A549 (cell line): ENCODE results near the gene HHIP.

Experiments
- HDAC2 ChIP-seq: fragments of 200-600 bp; sonication (generic); IDR thresholded peaks from 2 replicates; pipeline ENCODE4 v1.6.1; 2016
- HOXA7 ChIP-seq: fragments of 250-450 bp; sonication (Bioruptor Pico); IDR thresholded peaks from 2 replicates; pipeline ENCODE4 v1.5.0; 2020; ENCODE audit warnings: mild to moderate bottlenecking, moderate library complexity
- TF ChIP-seq, protein P1 (sequence below): fragments of >200 bp; sonication (Bioruptor Twin); formaldehyde crosslinking; IDR thresholded peaks from 3 replicates; pipeline ENCODE4 v1.5.1; 2016

DNA sequence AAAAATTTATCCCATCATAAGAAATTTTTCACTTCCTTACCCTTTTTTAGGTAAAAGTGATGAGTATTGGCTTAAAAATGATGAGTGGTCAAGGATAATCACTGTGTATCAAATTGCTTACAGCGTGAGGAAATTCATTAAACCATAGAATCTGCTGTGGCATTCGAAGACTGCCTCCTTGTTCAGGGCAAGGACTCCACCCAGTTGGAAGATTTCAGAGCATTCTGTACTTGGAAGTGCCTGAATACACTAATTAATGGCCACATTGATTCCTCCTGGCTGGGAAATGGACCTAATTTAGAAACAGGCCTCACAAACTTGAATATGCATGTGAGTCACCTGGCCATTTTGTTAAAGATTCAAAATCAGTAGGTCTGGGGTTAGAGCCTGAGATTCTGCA lies 83.2 kb downstream of the HHIP start:
- TF ChIP-seq HOXA7 (CRISPR knock-in tag) (no peak), HDAC2 (no peak)
- TF ChIP-seq, protein P1, sequence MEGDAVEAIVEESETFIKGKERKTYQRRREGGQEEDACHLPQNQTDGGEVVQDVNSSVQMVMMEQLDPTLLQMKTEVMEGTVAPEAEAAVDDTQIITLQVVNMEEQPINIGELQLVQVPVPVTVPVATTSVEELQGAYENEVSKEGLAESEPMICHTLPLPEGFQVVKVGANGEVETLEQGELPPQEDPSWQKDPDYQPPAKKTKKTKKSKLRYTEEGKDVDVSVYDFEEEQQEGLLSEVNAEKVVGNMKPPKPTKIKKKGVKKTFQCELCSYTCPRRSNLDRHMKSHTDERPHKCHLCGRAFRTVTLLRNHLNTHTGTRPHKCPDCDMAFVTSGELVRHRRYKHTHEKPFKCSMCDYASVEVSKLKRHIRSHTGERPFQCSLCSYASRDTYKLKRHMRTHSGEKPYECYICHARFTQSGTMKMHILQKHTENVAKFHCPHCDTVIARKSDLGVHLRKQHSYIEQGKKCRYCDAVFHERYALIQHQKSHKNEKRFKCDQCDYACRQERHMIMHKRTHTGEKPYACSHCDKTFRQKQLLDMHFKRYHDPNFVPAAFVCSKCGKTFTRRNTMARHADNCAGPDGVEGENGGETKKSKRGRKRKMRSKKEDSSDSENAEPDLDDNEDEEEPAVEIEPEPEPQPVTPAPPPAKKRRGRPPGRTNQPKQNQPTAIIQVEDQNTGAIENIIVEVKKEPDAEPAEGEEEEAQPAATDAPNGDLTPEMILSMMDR = no peak
